HG02885 (cell line): ENCODE data around the gene ELP1.
"Not testable (repeated sequence)": the region's sequence is repeated elsewhere in the genome, so short reads cannot be mapped to it uniquely, and the experiment has no call there.

Experiments
- ATAC-seq: cut with Tn5 transposase; IDR thresholded peaks from one replicate; pipeline ENCODE4 v1.9.1; 2021; ENCODE audit warnings: mild to moderate bottlenecking; ENCODE audit not compliant: unreplicated experiment, poor library complexity

The ELP1 gene

DNA sequence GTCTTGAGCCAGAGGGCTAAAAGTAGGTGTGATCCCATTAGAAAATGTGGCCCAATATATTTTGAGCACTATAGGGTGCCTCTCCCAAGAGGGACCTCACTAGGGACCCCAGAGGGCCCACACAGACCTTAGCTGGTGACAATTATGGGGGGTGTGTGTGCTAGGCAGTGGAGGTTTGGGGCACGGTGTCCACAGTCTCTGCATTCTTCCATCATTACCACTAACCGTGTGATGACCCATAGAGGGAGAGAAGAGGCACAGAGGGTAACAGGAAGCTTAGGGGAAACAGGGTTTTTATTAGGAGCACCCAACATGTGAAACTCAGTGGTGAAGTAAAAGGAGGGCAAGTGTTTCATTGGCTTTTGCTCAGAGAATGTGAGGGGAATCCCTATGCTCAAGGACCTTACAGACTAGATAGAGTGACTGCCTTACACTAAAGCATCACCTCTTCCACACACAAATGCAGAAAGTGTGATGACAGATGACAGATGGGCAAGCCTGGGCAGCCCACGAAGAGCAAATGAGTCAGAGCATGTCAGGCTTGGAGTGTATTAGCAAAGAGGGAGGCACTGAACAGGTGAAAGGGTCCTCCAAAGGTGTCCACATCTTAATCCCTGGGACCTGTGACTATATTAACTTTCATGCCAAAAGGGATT, 74.3 kb downstream of the ELP1 start:
- ATAC-seq: no peak

DNA sequence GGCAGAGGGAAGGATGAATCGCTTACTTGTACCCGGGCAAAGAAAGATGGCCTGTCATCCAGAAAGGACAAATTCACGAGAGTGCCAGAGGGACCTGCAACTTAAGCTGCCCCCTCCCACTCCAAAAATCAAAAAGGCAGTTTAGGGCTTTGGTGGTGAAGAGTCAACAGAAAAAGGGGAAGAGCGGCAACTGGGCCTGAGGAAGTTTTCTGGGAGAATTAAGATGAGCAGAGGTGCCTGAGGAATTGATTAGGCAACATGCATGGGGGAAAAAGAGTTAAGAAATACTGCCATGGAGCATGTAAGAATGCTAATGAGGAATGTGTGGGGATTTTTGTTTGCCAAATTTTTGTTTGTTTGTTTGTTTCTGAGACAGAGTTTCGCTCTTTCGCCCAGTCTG, 76.4 kb downstream of the ELP1 start:
- no peak for ATAC-seq

DNA sequence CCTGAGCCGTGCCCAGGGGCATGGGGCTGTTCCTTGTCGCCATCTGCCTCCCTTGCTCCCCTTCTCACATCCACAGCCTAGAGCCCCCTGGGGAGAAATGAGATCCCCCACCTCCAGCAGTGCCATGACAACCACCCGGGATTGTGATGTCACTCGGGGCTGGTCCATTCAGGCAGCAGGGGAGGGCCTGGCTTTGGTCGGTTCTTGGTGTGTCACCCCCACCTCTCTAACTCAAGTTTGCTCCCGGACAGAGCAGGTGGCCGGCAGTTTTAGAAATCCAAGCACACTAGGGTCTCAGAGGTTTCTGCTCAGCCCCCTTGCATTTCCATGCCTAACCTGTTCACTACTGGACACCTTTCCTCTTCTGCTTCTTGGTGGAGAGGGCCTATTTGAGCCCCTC, 78.0 kb downstream of the ELP1 start, which contains the start of gene ACTL7B:
Gene ACTL7B (minus strand): TSS at position 99 of the 400 bp plus-strand sequence. CDS start 56 bp downstream, at position 43.
- no peak for ATAC-seq

DNA sequence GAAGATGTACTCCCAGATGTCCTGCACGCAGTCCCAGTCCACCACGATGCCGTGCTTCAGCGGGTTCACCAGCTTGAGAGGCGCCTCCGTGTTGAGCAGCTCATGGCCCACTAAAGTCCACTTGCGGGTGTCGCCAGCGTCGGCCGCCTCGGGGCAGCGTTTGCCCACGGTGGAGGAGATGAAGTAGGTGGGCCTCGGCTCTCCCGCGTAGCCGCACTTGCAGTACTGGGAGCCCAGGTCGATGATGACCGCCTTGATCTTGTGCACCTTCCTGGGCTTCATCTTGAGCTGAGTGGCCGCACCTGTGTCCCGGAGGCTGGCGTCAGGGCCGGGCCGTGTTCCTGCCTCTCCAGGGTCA, 78.4 kb downstream of the ELP1 start:
- ATAC-seq: no peak

DNA sequence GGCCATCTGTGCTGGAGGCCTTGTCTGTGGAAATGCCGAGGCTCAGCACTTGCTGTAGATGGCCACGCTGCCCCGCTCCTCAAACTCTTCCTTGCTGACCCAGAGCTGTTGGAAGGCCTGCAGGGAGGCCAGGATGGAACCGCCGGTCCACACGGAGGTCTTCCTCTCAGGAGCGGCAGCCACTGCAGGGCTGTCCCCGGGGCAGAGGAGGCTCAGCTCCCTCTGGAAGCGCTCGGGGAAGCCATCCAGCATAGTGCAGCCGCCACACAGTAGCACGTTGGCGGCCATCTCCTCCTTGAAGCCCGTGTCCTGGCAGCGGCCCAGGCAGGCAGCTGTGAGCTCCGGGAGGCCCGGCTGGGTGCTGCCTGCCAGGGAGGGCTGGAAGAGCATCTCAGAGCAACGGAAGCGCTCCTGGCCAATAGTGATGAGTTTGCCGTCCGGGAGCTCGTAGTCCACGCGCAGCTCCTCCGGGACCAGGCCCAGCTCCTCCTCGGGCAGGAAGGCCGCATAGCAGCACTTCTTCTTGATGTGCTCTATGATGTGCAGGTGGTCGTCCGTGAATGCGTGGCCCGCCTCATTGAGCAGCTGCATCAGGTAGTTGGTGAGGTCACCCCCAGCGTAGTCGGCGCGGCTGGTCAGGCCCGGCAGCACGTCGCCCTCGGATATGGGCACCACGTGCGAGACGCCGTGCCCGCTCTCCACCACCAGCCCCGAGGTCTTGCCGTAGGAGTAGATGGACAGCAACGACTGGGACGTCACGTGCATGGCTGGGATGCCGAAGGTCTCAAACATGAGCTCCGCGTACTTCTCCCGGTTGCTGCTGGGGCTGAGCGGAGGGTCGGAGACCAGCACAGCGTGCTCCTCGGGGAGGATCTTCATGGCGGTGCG, 79.0 kb downstream of the ELP1 start:
- no peak for ATAC-seq

DNA sequence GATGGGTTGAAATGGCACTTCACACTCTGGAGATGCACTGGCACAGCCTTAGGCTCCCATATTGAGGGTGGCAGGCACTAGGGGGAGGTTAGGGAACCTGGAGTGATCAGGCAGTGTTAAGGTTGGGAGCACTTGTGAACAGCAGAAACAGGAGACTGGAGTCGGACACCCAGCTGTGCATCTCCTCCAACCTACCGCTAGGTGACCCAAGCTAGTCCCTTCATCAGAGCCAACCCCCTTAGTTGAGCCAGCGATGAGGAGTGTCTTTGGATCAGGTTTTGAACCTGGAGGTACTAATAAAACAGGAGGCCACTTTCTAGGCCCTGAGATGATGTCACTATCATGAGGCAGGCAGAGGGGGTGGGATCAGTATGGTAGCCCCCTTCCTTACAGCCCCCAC, 79.8 kb downstream of the ELP1 start:
- ATAC-seq: no peak

DNA sequence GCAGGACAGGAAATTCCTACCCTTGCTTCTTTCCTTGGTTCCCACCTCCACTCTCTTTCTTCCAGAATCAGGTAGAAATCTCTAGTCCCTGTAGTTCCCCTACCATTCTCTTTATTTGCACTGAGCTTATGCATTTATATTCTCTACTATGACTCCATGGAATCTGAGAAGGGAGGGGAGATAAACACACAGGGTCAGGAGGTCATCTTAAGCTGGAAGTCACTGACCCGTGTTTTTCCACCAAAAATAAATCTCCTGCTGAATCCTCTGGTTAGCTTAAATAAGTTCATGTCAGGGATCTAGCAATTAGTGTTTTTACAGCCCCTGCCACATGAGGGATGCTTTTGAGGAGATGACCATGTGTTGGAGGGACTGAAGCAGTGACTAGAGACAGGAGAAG, 81.8 kb downstream of the ELP1 start:
- no peak for ATAC-seq

DNA sequence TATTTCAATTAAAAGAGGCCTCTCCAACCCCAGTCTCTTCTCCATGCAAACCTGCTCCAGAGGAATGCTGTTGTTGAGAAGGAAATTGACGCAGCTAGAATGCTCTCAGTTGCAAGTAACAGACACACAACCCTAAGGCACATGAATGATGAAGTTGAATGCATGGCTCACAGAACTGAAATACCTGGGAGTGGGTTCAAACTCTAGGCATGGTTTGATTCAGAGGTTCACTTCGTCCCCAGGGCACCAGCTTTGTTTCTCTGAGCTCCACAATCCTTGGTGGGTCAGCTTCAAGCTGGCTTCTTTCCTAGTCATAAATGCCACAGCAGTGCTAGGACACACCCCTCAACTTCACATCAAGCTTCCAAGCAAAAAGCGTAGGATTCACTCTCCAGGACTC, 82.8 kb downstream of the ELP1 start:
- ATAC-seq: no peak

DNA sequence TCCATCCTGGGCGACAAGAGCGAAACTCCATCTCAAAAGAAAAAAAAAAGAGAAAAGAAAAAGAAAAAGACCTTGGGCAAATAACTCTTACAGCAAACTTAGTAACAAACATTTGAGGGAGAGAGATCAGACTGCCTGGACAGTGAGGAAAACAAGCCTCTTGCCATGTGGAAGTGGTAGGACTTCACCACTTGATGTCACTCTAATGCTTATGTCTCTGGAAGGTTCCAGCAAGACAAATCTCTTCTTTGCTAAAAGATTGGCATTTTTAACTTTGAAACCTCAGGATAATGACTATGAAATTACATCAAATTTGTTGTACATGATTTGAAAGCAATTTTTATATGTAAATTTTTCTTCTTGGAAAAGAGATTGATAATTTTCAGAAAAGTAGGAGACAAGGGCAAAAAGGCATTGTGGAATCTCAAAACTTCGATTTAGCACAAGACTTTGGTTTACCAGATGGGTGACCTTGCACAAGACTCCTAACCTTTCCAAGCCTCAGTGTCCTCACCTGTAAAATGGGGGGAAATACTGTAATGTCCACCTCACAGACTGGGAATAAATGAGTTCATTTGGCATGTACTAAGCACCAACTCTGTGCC, 83.5 kb downstream of the ELP1 start:
- ATAC-seq: no peak

DNA sequence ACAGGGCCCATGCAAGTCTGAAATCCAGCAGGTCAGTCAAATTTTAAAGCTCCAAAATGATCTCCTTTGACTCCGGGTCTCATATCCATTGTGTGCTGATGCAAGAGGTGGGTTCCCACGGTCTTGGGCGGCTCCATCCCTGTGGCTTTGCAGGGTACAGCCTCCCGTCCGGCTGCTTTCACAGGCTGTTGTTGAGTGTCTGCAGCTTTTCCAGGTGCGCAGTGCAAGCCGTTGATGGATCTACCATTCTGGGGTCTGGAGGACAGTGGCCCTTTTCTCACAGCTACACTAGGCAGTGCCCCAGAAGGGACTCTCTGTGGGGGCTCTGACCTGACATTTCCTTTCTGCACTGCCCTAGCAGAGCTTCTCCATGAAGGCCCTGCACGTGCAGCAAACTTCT, 85.6 kb downstream of the ELP1 start:
- ATAC-seq: not testable (repeated sequence)

DNA sequence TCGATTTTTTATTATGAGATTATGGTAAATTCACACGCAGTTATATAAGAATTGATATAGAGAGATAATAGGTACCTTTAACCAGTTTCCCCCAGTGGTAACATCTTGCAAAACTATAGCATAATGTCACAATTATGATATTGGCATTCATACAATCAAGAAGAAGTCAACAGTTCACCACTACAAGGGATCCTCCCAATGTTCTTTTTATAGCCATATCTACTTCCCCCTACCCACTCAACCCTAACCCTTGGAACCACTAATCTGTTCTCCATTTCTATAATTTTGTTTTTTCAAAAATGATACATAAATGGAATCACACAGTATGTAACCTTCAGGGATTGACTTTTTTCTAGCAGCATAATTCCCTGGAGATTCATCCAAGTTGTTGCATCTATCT, 88.0 kb downstream of the ELP1 start:
- ATAC-seq: no peak

DNA sequence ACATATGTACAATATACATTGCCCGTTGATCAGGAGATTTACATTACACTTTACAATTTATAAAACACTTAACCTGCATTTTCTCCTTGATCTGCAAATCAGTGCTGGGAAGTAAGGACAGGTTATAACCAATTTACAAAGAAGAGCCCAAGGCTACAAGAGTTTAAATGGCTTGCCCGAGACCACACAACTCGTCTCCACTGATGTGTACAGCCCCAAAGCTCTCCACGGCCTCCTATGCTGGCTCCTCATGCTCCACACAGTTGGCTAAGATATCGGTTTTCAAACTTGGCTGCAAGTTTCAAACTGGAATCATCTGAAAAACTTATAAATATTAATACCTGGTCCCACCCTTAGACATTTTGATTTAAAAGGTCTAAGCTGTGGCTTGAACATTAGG, 88.4 kb downstream of the ELP1 start:
- no peak for ATAC-seq

DNA sequence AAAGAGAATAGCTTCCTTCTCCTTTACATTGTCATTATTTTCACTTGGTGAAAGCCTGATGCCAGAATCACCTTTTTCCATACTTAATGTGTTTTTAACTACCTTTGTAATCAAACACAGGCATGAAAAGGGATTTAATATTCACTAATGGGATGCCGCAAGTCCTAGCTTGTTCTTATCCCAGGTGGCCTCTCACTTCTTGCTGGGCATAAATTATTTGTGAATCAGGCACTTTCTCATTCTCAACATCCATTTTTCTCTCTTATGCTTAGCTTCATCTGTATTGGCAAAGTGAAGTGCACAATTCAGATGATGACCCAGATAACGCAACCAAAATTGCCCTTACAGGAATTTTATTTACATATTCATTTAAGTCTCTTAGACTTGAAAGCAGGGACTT, 89.1 kb downstream of the ELP1 start:
- ATAC-seq: no peak

DNA sequence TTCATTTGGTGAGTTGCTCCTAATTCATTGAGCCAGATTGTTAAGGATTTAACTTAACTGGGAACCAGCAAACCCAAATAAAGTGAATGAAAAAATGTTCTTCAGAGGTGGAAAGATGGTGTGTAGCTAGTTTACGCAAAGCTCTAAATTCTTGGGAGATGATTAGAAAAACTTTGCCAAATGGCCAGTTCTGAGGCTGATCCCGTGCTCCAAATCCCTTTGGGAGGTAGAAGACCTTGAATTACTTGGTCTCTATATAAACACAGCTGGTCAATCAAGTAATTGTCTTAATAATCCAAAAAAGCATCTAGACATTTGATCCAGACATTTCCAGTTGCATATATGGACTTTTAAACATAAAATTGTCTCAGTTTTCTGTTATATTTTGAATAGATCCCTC, 89.5 kb downstream of the ELP1 start:
- ATAC-seq: no peak

DNA sequence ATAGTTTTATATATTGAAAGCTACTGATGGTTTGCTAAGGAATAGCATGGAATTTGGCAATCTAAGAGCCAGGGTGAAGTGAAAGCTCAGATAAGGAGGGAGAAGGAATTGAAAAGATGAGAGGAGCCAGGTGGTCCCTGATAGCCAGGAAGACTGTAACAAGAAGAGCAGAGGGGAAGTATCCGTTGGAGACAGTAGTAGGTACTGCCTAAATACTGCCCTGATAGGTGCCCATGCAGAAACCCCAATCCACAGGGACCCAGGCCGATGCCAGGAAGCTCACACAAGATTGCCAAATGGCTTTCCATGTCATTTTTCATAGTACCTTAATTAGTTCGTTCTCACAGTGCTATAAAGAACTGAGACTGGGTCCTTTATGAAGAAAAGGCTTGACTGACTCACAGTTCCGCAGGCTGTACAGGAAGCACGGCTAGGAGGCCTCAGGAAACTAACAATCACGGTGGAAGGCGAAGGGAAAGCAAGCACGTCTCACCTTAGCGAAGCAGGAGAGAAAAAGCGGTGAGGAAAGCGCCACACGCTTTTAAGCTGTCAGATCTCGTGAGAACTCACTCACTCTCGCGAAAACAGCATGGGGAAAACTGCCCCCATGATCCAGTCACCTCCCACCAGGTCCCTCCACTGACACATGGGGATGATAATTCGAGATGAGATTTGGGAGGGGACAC, 91.2 kb downstream of the ELP1 start:
- ATAC-seq: no peak

DNA sequence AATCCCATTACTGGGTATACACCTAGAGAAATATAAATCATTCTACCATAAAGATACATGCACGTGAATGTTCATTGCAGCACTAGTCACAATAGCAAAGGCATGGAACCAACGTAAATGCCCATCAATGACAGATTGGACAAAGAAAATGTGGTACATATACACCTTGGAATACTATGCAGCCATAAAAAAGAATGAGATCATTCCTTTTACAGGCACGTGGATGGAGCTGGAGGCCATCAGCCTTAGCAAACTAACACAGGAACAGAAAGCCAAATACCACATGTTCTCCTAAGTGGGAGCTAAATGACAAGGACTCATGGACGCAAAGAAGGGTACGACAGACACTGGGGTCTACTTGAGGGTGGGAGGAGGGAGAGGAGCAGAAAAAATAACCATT, 94.4 kb downstream of the ELP1 start:
- ATAC-seq: not testable (repeated sequence)

DNA sequence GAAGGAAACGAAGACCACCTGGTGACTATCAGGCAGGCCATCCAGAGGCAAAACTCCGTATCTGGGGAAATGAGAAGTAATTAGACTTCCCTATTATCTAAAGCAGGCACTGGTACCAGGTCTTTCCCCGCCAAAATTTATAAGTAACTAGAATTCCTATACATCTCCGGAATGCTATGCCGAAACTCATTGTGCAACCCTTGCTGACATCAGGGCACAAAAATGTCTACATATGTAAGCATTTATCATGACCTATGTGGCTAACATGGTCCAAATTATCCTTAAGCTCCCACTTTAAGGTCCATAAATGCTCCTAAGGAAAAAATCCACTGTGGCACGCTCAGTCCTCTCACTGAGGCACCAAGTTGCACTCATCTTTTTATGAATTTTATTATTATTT, 95.9 kb downstream of the ELP1 start:
- ATAC-seq: no peak

DNA sequence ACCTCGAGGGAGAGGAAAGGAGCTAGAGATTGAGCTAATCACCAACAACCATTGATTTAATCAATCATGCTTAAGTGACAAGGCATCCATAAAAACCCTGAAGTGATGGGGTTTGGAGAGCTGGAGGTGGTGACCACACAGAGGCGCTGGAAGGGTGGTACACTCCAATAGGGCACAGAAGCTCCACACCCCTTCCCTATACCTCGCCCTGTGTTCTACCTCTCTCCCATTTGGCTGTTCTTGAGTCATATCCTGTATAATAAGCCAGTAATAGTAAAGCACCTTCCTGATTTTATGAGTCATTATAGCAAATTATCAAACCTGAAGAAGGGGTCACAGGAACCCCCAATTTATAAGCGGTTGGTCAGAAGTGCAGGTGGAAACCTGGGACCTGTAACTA, 96.4 kb downstream of the ELP1 start:
- ATAC-seq: no peak

DNA sequence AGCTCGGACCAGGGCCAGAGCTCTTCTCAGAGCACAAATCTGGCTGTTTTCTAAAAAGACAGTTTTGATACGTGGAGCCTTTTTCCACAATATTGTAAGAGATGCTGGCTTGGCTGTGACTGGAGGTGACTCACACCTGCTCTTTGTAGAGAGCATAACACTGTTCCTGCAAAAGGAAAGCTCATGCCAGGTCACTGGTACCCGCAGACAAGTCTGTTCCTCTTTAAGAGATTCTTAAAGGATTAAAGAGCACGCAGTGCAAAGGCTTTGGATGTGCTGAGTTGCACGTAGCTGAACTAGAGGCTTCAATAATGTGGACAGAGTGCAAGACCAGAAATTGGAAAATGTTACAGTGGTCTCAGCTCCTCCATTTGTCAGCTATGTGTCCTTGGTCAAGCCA, 97.1 kb downstream of the ELP1 start:
- ATAC-seq: no peak

DNA sequence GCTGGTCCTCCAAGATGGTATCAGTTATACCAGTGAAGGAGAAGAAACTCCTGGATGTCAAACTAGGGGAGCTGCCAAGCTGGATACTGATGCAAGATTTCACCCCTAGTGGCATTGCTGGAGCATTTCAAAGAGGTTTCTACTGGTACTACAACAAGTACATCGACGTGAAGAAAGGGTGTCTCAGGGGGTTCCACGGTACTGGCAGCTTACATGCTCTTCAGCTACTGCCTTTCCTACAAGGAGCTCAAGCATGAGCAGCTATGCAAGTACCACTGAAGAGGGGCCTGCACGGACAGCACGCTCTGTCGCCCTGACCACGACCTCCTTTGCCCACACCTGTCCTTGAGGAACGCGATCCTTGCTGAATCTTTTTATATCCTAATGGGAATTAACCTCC, 97.6 kb downstream of the ELP1 start:
- ATAC-seq: no peak

DNA sequence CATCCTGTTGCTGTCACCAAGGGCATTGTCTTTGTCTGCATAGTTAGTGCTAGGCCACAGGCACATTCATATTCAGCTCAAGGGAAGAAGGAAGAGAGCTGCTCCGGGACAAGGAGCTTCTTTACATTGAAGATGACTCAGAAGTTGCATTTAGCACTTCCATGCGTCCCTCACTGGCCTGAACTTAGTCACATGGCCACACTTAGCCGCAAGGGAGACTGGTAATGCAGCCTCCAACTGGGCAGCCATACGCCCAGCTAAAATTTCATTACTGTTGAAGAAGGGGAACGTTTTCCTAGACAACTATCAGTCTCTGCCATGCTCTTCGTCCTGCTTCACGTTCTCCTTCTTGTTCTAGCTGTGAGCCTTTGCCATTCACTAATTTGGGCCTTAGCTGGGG, 98.1 kb downstream of the ELP1 start:
- ATAC-seq: no peak
